Measurements from ENCODE around the gene LYRM2.

LYRM2 gene

DNA sequence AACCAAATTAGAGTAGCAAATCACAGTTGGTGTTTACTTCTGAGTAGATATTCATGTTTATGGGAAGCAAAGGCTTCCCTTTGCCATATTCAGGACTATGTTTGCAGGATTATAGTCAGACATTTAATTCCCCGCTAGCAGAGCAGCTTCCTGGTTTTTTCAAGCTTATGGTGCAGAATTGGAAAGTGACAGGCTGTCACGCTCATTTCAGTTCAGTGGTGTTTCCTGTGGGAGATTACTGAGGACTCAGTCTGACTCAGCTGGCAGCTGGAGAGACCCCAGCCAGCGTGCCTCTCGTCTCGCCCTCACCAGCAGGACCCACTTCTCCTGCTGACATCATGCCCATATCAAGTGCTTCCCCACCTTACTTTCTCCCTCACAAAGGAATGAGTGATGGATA is 85.1 kb downstream of the LYRM2 start:
- CTCF ChIA-PET, result no interaction called here
- no peak overlapping the region for H3K27ac ChIP-seq (ENCODE audit: extremely low read depth, low read depth, low read length)
- POLR2A ChIA-PET, result no interaction called here

DNA sequence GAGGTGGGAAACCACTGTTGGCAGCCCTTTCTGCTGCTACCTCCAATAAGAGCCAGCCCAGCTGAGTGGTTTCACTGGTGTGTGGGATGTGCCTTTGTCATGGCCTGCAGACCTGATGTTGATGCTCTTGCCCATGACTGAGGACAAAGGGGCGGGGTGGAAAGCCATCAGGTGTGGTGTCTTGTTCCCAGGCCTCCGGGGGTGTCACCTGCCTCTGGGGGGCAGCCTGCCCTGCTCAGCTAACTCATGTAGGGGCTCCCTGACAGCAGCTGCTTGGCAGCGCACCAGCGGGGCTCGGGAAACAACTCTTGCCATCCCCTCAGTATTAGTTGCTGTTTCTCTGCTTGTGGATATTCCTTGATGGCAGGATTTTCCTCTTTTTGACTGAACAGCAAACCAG is 91.3 kb downstream of the LYRM2 start:
- H3K36me3 ChIP-seq (ENCODE audit: control insufficient read depth in 2 of 2, insufficient read depth in 1 of 2, low read length in 2 of 2), result no peaks in the 10 kb centered on the region
- ChIA-PET POLR2A (no interaction called here), CTCF (no interaction called here)
- TF ChIP-seq ZNF530 (tag by site-specific recombination; IDR thresholded peaks at IDR 0.05; ENCODE audit: low read depth) (no peak), PRDM1 (tag by site-specific recombination; IDR thresholded peaks at IDR 0.05) (no peak), ZNF580 (tag by site-specific recombination; IDR thresholded peaks at IDR 0.05) (no peak), ZNF677 (tag by site-specific recombination; IDR thresholded peaks at IDR 0.05) (no peak), ZNF558 (tag by site-specific recombination; IDR thresholded peaks at IDR 0.05) (no peak), PRDM2 (tag by site-specific recombination; IDR thresholded peaks at IDR 0.05; ENCODE audit: borderline replicate concordance) (no peak), ZNF692 (tag by site-specific recombination; IDR thresholded peaks at IDR 0.05) (no peak), ZNF777 (tag by site-specific recombination; IDR thresholded peaks at IDR 0.05; ENCODE audit: borderline replicate concordance) (no peak), ZNF223 (tag by site-specific recombination; IDR thresholded peaks at IDR 0.05) (no peak), ZNF132 (tag by site-specific recombination; IDR thresholded peaks at IDR 0.05; ENCODE audit: borderline replicate concordance) (no peak), GFI1B (tag by site-specific recombination; IDR thresholded peaks at IDR 0.05) (no peak), GLIS1 (tag by site-specific recombination; IDR thresholded peaks at IDR 0.05) (no peak), ZNF112 (tag by site-specific recombination; IDR thresholded peaks at IDR 0.05) (no peak)
- no peak overlapping the region for H3K27ac ChIP-seq (ENCODE audit: extremely low read depth, low read depth, low read length)
- H3K4me1 ChIP-seq (ENCODE audit: control insufficient read depth, insufficient read depth, low read length), result no peaks in the 10 kb centered on the region
- no peaks in the 10 kb centered on the region for H3K9me3 ChIP-seq (ENCODE audit: control insufficient read depth, insufficient read depth, low read depth, low read length)
- no peak overlapping the region for H3K4me3 ChIP-seq (ENCODE audit: low read depth, low read length)

More for the DNA sequence above, 85.1 kb downstream of the LYRM2 start:
- no peaks in the 10 kb centered on the region for H3K36me3 ChIP-seq (ENCODE audit: control insufficient read depth in 2 of 2, insufficient read depth in 1 of 2, low read length in 2 of 2)
- H3K4me3 ChIP-seq (ENCODE audit: low read depth, low read length), result no peak overlapping the region
- H3K9me3 ChIP-seq (ENCODE audit: control insufficient read depth, insufficient read depth, low read depth, low read length), result no peaks in the 10 kb centered on the region
- no peak for TF ChIP-seq SCRT2 (tag by site-specific recombination; IDR thresholded peaks at IDR 0.05)
- no peak for TF ChIP-seq ZNF302 (tag by site-specific recombination; IDR thresholded peaks at IDR 0.05; ENCODE audit: low read depth)
- peaks cover 4% of the 10 kb centered on the region for H3K4me1 ChIP-seq (ENCODE audit: control insufficient read depth, insufficient read depth, low read length)

GRCh38 chr6:89542866-89543265 is 95.7 kb downstream of the LYRM2 start:
- no peak for TF ChIP-seq EGR2 (tag by site-specific recombination; IDR thresholded peaks at IDR 0.05; ENCODE audit: low read depth)
- TF ChIP-seq, protein P1, sequence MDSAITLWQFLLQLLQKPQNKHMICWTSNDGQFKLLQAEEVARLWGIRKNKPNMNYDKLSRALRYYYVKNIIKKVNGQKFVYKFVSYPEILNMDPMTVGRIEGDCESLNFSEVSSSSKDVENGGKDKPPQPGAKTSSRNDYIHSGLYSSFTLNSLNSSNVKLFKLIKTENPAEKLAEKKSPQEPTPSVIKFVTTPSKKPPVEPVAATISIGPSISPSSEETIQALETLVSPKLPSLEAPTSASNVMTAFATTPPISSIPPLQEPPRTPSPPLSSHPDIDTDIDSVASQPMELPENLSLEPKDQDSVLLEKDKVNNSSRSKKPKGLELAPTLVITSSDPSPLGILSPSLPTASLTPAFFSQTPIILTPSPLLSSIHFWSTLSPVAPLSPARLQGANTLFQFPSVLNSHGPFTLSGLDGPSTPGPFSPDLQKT (IDR thresholded peaks at IDR 0.05; ENCODE audit: borderline replicate concordance, low read depth, low read length), result no peak
- ChIA-PET CTCF (no interaction called here), POLR2A (no interaction called here)
- no peak overlapping the region for H3K27ac ChIP-seq (ENCODE audit: extremely low read depth, low read depth, low read length)
- H3K36me3 ChIP-seq (ENCODE audit: control insufficient read depth in 2 of 2, insufficient read depth in 1 of 2, low read length in 2 of 2), result no peaks in the 10 kb centered on the region
- H3K4me1 ChIP-seq (ENCODE audit: control insufficient read depth, insufficient read depth, low read length), result no peaks in the 10 kb centered on the region
- H3K9me3 ChIP-seq (ENCODE audit: control insufficient read depth, insufficient read depth, low read depth, low read length), result no peaks in the 10 kb centered on the region
- H3K4me3 ChIP-seq (ENCODE audit: low read depth, low read length), result no peak overlapping the region

Data from HEK293 (cell line).